GM12878 (cell line): ENCODE measurements around the gene HSPA1B. TPM values are rescaled to one million over a fixed set of nuclear protein-coding genes. Genes with fewer than 3 reads are reported as not detected.

Experiments used
- ATAC-seq: fragments of 200-7000 bp; cut with Tn5 transposase; 3 replicates; pipeline ENCODE4 v1.9.1; 2020; ENCODE audit warnings: mild to moderate bottlenecking, moderate library complexity
- BruUV-seq: library from RNA; stranded (reverse); fragments of 400-500 nt; replicated peaks from 2 replicates; lab custom pipeline; 2021; lab: Mats Ljungman, UMichigan
- CTCF ChIA-PET: fragments of 300-600 bp; sonication (Branson Sonifier 250); formaldehyde crosslinking; extraction: SDS; loops from one replicate; lab custom pipeline; 2021; ENCODE audit warnings: inconsistent platforms; lab: Yijun Ruan, JAX
- POLR2A ChIA-PET: fragments of 350-600 bp; formaldehyde crosslinking; extraction: SDS; loops from one replicate; lab custom pipeline; 2021; ENCODE audit warnings: inconsistent platforms; lab: Charles Lee
- RAD21 ChIA-PET: fragments of 300-600 bp; sonication (Branson Sonifier 250); formaldehyde crosslinking; loops from one replicate; lab custom pipeline; 2023; ENCODE audit warnings: antibody characterized with exemption; ENCODE audit not compliant: unreplicated experiment; lab: Charles Lee
- SMC1A ChIA-PET: fragments of 300-600 bp; sonication (Branson Sonifier 250); formaldehyde crosslinking; loops from one replicate; lab custom pipeline; 2023; ENCODE audit not compliant: unreplicated experiment, uncharacterized antibody; lab: Charles Lee
- DNase-seq: peaks from one replicate; pipeline ENCODE4 v3.0.0-alpha.2; 2011; ENCODE audit warnings: low read depth, low spot score
- FAIRE-seq: peaks from 3 replicates; lab custom pipeline; 2011; peaks lifted over from hg19 to GRCh38; lab: Jason Lieb, UNC
- H2AFZ ChIP-seq: 2 replicates; pipeline ENCODE4 v1.6.0; 2011; ENCODE audit warnings: low read depth, low read length, control low read depth; ENCODE audit not compliant: control insufficient read depth
- H3K27ac ChIP-seq: 2 replicates; pipeline ENCODE4 v1.5.1; 2011; ENCODE audit warnings: control low read depth; ENCODE audit not compliant: control insufficient read depth, insufficient read depth
- H3K27me3 ChIP-seq, 2 experiments: replicated peaks in 1 of 2; 2 replicates each; pipeline versions ENCODE4 v1.6.0 to v1.6.1; 2011; ENCODE audit warnings: low read length in 1 of 2; ENCODE audit not compliant: control insufficient read depth in 2 of 2, insufficient read depth in 2 of 2
- H3K36me3 ChIP-seq, 2 experiments: 2 replicates each; pipeline ENCODE4 v1.5.1; 2011; ENCODE audit warnings: low read length in 1 of 2; ENCODE audit not compliant: control insufficient read depth in 2 of 2, insufficient read depth in 2 of 2
- H3K4me1 ChIP-seq: 2 replicates; pipeline ENCODE4 v1.6.1; 2011; ENCODE audit warnings: mild to moderate bottlenecking, low read length, moderate library complexity, mixed read lengths; ENCODE audit not compliant: control insufficient read depth, insufficient read depth
- H3K4me2 ChIP-seq: 2 replicates; pipeline ENCODE4 v1.6.0; 2011; ENCODE audit warnings: control low read depth; ENCODE audit not compliant: control insufficient read depth, insufficient read depth
- H3K4me3 ChIP-seq: fragments of 200-600 bp; sonication (generic); 2 replicates; pipeline ENCODE4 v1.5.1; 2016
- H3K79me2 ChIP-seq: 2 replicates; pipeline ENCODE4 v1.6.0; 2011; ENCODE audit warnings: low read length; ENCODE audit not compliant: control insufficient read depth, insufficient read depth
- H3K9ac ChIP-seq: 2 replicates; pipeline ENCODE4 v1.8.0; 2011; ENCODE audit warnings: low read length, control low read depth, mixed read lengths; ENCODE audit not compliant: control insufficient read depth, insufficient read depth
- H3K9me3 ChIP-seq: replicated peaks from 3 replicates; pipeline ENCODE4 v1.5.1; 2011; ENCODE audit warnings: mild to moderate bottlenecking, low read length; ENCODE audit not compliant: control insufficient read depth, insufficient read depth
- H4K20me1 ChIP-seq: 2 replicates; pipeline ENCODE4 v1.6.0; 2011; ENCODE audit not compliant: control insufficient read depth, insufficient read depth
- CBFB ChIP-seq: IDR thresholded peaks from 2 replicates; pipeline ENCODE4 v1.6.1; 2016; ENCODE audit warnings: antibody characterized with exemption, low read depth
- E2F8 ChIP-seq: fragments of 450-650 bp; IDR thresholded peaks from 2 replicates; pipeline ENCODE4 v1.6.1; 2018; ENCODE audit warnings: mild to moderate bottlenecking, low read depth, moderate library complexity; ENCODE audit not compliant: partially characterized antibody
- HDGF ChIP-seq: fragments of 450-650 bp; IDR thresholded peaks from 2 replicates; pipeline ENCODE4 v1.6.1; 2016; ENCODE audit warnings: antibody characterized with exemption
- MEF2A ChIP-seq: IDR thresholded peaks from 2 replicates; pipeline ENCODE4 v1.6.1; 2011; ENCODE audit warnings: low read depth, mild to moderate bottlenecking, low read length, moderate library complexity; ENCODE audit not compliant: insufficient read depth
- MEF2B ChIP-seq: fragments of 450-650 bp; IDR thresholded peaks from 2 replicates; pipeline ENCODE4 v1.6.1; 2018; ENCODE audit warnings: mild to moderate bottlenecking, moderate library complexity; ENCODE audit not compliant: partially characterized antibody, poor library complexity, severe bottlenecking
- RELA ChIP-seq: fragments of 450-650 bp; IDR thresholded peaks from 2 replicates; pipeline ENCODE4 v1.8.0; 2014; ENCODE audit warnings: borderline replicate concordance; ENCODE audit not compliant: partially characterized antibody
- TCF7 ChIP-seq: IDR thresholded peaks from 2 replicates; pipeline ENCODE4 v1.6.1; 2014; ENCODE audit warnings: antibody characterized with exemption, borderline replicate concordance
- WGBS: methylation state at CpG from one replicate; pipeline ENCODE4 v1.1.6; 2016; ENCODE audit warnings: low lambda C conversion rate; ENCODE audit not compliant: insufficient replicate concordance, insufficient coverage; ENCODE audit errors: missing lambda C conversion rate; 5-methylcytosine and 5-hydroxymethylcytosine counted together
- in situ Hi-C: fragments of 300-500 bp; cut with MboI; formaldehyde crosslinking; loops from 9 replicates; pipeline ENCODE4 v1.14.3; 2018; ENCODE audit warnings: mixed read lengths
- intact Hi-C: fragments of 100-400 bp; cut with micrococcal nuclease; formaldehyde crosslinking; loops from one replicate; pipeline ENCODE4 v1.14.2; 2022; ENCODE audit not compliant: unreplicated experiment
- polyA plus RNA-seq, 11 experiments: library from polyadenylated mRNA; depleted of rRNA in 4 of 11; unstranded in 6 of 11; stranded (reverse) in 5 of 11; fragments of >200 nt; fragmentation: Nextera tagmentation in 4 of 11; fragmentation: Illumina TruSeq in 1 of 11; extraction: Ambion mirVana in 4 of 11; extraction: Trizol in 1 of 11; gene quantifications; 1 replicate in 1 of 11; 2 replicates in 10 of 11; pipeline versions ENCODE4 v1.2.1 to v1.2.3, GENCODE V29; 2011 to 2016; ENCODE audit warnings: inconsistent platforms in 2 of 11, missing spikeins in 2 of 11, low read depth in 1 of 11
- total RNA-seq, 4 experiments: library from RNA; depleted of rRNA in 3 of 4; stranded (reverse); fragments of >200 nt in 3 of 4; fragmentation: Illumina TruSeq in 1 of 4; extraction: Trizol in 1 of 4; gene quantifications; 2 replicates each; pipeline versions ENCODE4 v1.2.1 to v1.2.3, GENCODE V29; 2013 to 2021

Gene HSPA1B
- total and polyA plus RNA-seq, 10 of the 15 experiments (the other 5 are each of a cell fraction or from before 2014, with no cell fraction given) = 0.11 to 40.5 (median 12.8) TPM

GRCh38 chr6:31827286-31828079, at the start of gene HSPA1B (continued):
- TF ChIP-seq MEF2A (no peak), E2F8 (no peak), HDGF (peak; percentile 91)

DNA sequence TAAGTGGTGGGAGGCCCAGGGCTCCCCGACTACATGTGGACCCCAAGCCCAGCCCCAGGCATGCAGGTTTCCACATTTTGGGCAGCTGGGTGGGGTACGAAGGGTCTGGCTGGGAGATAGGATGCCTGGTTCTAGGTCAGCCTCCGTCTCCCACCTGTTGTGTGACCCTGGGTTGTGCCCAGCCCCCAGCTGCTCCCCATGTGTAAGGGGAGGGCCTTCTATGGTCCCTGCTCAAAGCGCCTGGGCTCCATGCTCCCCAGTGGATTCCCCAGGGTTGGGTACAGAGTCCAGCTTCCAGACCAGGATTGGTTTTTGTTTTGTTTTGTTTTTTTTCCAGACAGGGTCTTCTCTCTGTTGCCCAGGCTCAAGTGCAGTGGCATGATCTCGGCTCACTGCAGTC, 49.3 kb upstream of the HSPA1B start:
- POLR2A ChIA-PET = interaction anchor here (1.0 to 3.2 kb wide), 7 partner anchors 12 to 114 kb away, joined by 3 to 12 read pairs (median 5); partner anchors contain the start of genes HSPA1A, HSPA1L, LSM2 and VARS1
- Histone ChIP-seq H3K4me3 (no peak overlapping the region), H4K20me1 (no peaks in the 10 kb centered on the region), H2AFZ (no peak overlapping the region), H3K36me3 (peaks cover 0 to 34% of the 10 kb centered on the region in 2 experiments; a peak in 3 of 4 replicates), H3K79me2 (no peaks in the 10 kb centered on the region), H3K9me3 (no peaks in the 10 kb centered on the region), H3K27ac (no peak overlapping the region), H3K4me1 (peaks cover 18% of the 10 kb centered on the region), H3K27me3 (no peaks in the 10 kb centered on the region), H3K4me2 (no peak overlapping the region), H3K9ac (no peak overlapping the region)
- SMC1A ChIA-PET = interaction anchor here (1.1 to 1.2 kb wide), 4 partner anchors 8 to 83 kb away, joined by 3 to 6 read pairs (median 4); partner anchors contain the start of gene VARS1
- BruUV-seq = no TSS peak
- DNase-seq (no peak), FAIRE-seq (no peak), ATAC-seq (no peak)
- in situ Hi-C loops (no loop called here), intact Hi-C loops (loop anchor here (10.0 kb wide), 1 partner anchor 47 kb away; the partner anchor contains the start of gene HSPA1B)
- 91% methylated on average over 5 of the region's 5 CpGs for WGBS
- CTCF ChIA-PET = interaction anchor here (1.9 to 4.1 kb wide), 3 partner anchors 10 to 17 kb away, joined by 6 to 12 read pairs (median 8); partner anchors contain the start of gene VARS1
- TF ChIP-seq MEF2B (no peak), RELA (no peak), TCF7 (no peak), CBFB (no peak)
- RAD21 ChIA-PET = interaction anchor here (1.1 to 2.1 kb wide), 2 partner anchors 18 to 52 kb away, joined by 3 to 8 read pairs; no protein-coding TSS in a partner anchor
